H1 (cell line): ENCODE measurements around the gene USP10.

ENCODE experiments used
- CEBPB ChIP-seq: IDR thresholded peaks from 2 replicates; pipeline ENCODE4 v1.6.1; 2012; ENCODE audit warnings: low read depth, low read length
- CHD1 ChIP-seq: IDR thresholded peaks from 2 replicates; pipeline ENCODE4 v1.6.1; 2012; ENCODE audit warnings: low read depth, low read length, improper control_type of control experiment
- CHD2 ChIP-seq: IDR thresholded peaks from 2 replicates; pipeline ENCODE4 v1.6.1; 2012; ENCODE audit warnings: low read length, improper control_type of control experiment
- CREB1 ChIP-seq: IDR thresholded peaks from 2 replicates; pipeline ENCODE4 v1.6.1; 2012; ENCODE audit warnings: inconsistent platforms
- EP300 ChIP-seq, 2 experiments: IDR thresholded peaks; 1 replicate in 1 of 2; 2 replicates in 1 of 2; pipeline ENCODE4 v1.6.1; 2011 to 2012; ENCODE audit warnings: low read depth in 2 of 2, low read length in 2 of 2, mild to moderate bottlenecking in 2 of 2, borderline replicate concordance in 1 of 2, inconsistent platforms in 1 of 2, moderate library complexity in 1 of 2
- EZH2 ChIP-seq: fragments of 200-600 bp; sonication (generic); IDR thresholded peaks from 2 replicates; pipeline ENCODE4 v1.7.1; 2012; ENCODE audit warnings: low read depth, mild to moderate bottlenecking, moderate library complexity, low read length, inconsistent platforms; ENCODE audit not compliant: severe bottlenecking
- NANOG ChIP-seq: IDR thresholded peaks from 2 replicates; pipeline ENCODE4 v1.6.1; 2011; ENCODE audit warnings: low read length, low read depth, mild to moderate bottlenecking, inconsistent platforms; ENCODE audit not compliant: insufficient read depth, poor library complexity, severe bottlenecking
- POLR2A ChIP-seq, 2 experiments: IDR thresholded peaks; 1 replicate in 1 of 2; 2 replicates in 1 of 2; pipeline ENCODE4 v1.6.1; 2011; ENCODE audit warnings: low read depth in 2 of 2, low read length in 2 of 2, mild to moderate bottlenecking in 2 of 2; ENCODE audit errors: control extremely low read depth in 1 of 2
- TAF1 ChIP-seq: IDR thresholded peaks from 2 replicates; pipeline ENCODE4 v1.6.1; 2011; ENCODE audit warnings: mild to moderate bottlenecking, low read depth, low read length
- TEAD4 ChIP-seq: IDR thresholded peaks from 2 replicates; pipeline ENCODE4 v1.6.1; 2012; ENCODE audit warnings: low read depth, low read length, inconsistent platforms, mixed read lengths
- ZNF274 ChIP-seq: IDR thresholded peaks from 2 replicates; pipeline ENCODE4 v1.7.0; 2012; ENCODE audit warnings: low read length, borderline replicate concordance; ENCODE audit errors: extremely low read depth
- TF ChIP-seq, protein P1 (sequence below), 3 experiments: IDR thresholded peaks; 1 replicate in 2 of 3; 2 replicates in 1 of 3; pipeline versions ENCODE4 v1.5.1 to v1.6.1; 2011; ENCODE audit warnings: low read length in 3 of 3, mild to moderate bottlenecking in 3 of 3, inconsistent platforms in 2 of 3, low read depth in 1 of 3, moderate library complexity in 1 of 3; ENCODE audit not compliant: insufficient read depth in 1 of 3; ENCODE audit errors: control extremely low read depth in 1 of 3
- TF ChIP-seq, protein P2 (sequence below): IDR thresholded peaks from 2 replicates; pipeline ENCODE4 v1.6.1; 2012; ENCODE audit warnings: low read length, inconsistent platforms
- TF ChIP-seq, protein P3 (sequence below): IDR thresholded peaks from 2 replicates; pipeline ENCODE4 v1.6.1; 2012; ENCODE audit warnings: inconsistent platforms

DNA sequence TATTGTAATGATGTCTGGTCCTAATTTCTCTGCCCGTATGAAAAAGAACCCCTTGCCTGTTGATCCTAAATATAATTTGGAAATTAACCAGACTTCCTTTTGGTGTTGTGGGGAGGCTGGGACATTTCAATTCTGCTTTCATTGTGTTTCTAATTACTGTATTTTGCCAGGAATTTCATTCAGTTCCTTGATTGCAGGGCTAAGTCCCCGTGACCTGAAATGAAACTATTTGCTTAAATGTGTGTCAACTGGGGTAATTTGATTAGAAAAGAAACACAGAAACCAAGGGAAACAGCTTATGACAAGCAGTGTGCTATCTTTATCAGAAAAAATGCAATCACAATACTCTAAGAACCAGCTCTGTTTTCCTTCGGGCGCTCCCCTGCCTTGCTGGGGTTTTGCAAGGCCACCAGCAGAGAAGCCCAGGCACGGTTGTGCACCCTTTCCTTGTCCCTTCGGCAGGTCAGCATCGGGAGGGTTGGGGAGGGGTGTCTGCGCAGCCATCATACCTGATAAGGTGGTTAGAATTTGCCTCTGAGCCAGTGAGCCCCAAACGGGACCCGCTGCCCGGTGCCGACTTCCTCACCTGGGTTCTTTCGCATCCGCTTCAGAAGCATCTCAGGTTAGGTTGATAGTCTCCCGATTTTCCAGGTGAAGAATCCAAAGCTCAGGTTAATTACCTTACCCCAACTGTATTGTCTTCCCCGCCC is 32.0 kb upstream of the USP10 start:
- TF ChIP-seq CREB1, result no peak
- TF ChIP-seq EP300 (IDR thresholded peaks at IDR 0.05; ENCODE audit: borderline replicate concordance in 1 of 2, low read depth in 2 of 2, low read length in 2 of 2), result no peak
- TF ChIP-seq CHD2, result no peak
- no peak for TF ChIP-seq ZNF274
- TF ChIP-seq TAF1, result no peak
- no peak for TF ChIP-seq CEBPB
- no peak for TF ChIP-seq POLR2A (IDR thresholded peaks at IDR 0.05; ENCODE audit: control extremely low read depth in 1 of 2, low read depth in 2 of 2, low read length in 2 of 2)
- TF ChIP-seq, protein P1, sequence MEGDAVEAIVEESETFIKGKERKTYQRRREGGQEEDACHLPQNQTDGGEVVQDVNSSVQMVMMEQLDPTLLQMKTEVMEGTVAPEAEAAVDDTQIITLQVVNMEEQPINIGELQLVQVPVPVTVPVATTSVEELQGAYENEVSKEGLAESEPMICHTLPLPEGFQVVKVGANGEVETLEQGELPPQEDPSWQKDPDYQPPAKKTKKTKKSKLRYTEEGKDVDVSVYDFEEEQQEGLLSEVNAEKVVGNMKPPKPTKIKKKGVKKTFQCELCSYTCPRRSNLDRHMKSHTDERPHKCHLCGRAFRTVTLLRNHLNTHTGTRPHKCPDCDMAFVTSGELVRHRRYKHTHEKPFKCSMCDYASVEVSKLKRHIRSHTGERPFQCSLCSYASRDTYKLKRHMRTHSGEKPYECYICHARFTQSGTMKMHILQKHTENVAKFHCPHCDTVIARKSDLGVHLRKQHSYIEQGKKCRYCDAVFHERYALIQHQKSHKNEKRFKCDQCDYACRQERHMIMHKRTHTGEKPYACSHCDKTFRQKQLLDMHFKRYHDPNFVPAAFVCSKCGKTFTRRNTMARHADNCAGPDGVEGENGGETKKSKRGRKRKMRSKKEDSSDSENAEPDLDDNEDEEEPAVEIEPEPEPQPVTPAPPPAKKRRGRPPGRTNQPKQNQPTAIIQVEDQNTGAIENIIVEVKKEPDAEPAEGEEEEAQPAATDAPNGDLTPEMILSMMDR (IDR thresholded peaks at IDR 0.05; ENCODE audit: control extremely low read depth in 1 of 3, insufficient read depth in 1 of 3, low read depth in 1 of 3, low read length in 3 of 3), result no peak
- TF ChIP-seq CHD1, result no peak
- no peak for TF ChIP-seq TEAD4
- no peak for TF ChIP-seq EZH2
- TF ChIP-seq, protein P2, sequence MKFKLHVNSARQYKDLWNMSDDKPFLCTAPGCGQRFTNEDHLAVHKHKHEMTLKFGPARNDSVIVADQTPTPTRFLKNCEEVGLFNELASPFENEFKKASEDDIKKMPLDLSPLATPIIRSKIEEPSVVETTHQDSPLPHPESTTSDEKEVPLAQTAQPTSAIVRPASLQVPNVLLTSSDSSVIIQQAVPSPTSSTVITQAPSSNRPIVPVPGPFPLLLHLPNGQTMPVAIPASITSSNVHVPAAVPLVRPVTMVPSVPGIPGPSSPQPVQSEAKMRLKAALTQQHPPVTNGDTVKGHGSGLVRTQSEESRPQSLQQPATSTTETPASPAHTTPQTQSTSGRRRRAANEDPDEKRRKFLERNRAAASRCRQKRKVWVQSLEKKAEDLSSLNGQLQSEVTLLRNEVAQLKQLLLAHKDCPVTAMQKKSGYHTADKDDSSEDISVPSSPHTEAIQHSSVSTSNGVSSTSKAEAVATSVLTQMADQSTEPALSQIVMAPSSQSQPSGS, result no peak
- no peak for TF ChIP-seq NANOG
- TF ChIP-seq, protein P3, sequence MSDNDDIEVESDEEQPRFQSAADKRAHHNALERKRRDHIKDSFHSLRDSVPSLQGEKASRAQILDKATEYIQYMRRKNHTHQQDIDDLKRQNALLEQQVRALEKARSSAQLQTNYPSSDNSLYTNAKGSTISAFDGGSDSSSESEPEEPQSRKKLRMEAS, result no peak
